ENCODE data around the gene OR2F2. TPM values are rescaled to one million over a fixed set of nuclear protein-coding genes. Genes with fewer than 3 reads are reported as not detected.
A peak's percentile ranks its signal among the peaks of the same experiment; 100 is the strongest.

The OR2F2 gene
- total RNA-seq, 2 donors from 2014 or later: not detected

- peak in 1 of 4 donors; percentile 23 for DNase-seq
- no peak for ATAC-seq
- Histone ChIP-seq H3K4me3 (no peak overlapping the region), H3K4me1 (peaks cover 31% of the 10 kb centered on the region), H3K9me3 (no peaks in the 10 kb centered on the region), H3K27me3 (no peaks in the 10 kb centered on the region), H3K27ac (peak overlapping the region in 3 of 4 donors; percentile 24 to 96 (median 92)), H3K36me3 (replicated peaks in 1 of 2; ENCODE audit: insufficient read depth in 1 of 2, low read depth in 2 of 2) (no peaks in the 10 kb centered on the region)
- no peak for TF ChIP-seq POLR2A (IDR thresholded peaks at IDR 0.05)
- TF ChIP-seq, protein P1, sequence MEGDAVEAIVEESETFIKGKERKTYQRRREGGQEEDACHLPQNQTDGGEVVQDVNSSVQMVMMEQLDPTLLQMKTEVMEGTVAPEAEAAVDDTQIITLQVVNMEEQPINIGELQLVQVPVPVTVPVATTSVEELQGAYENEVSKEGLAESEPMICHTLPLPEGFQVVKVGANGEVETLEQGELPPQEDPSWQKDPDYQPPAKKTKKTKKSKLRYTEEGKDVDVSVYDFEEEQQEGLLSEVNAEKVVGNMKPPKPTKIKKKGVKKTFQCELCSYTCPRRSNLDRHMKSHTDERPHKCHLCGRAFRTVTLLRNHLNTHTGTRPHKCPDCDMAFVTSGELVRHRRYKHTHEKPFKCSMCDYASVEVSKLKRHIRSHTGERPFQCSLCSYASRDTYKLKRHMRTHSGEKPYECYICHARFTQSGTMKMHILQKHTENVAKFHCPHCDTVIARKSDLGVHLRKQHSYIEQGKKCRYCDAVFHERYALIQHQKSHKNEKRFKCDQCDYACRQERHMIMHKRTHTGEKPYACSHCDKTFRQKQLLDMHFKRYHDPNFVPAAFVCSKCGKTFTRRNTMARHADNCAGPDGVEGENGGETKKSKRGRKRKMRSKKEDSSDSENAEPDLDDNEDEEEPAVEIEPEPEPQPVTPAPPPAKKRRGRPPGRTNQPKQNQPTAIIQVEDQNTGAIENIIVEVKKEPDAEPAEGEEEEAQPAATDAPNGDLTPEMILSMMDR (IDR thresholded peaks at IDR 0.05): no peak
- WGBS, 2 donors: 50 to 60% methylated on average over 5 of the region's 5 CpGs
- intact Hi-C loops (cut with DNase I): no loop called here
Measured at GRCh38 chr7:143900230-143900766, 34.7 kb upstream of the OR2F2 start.

DNA sequence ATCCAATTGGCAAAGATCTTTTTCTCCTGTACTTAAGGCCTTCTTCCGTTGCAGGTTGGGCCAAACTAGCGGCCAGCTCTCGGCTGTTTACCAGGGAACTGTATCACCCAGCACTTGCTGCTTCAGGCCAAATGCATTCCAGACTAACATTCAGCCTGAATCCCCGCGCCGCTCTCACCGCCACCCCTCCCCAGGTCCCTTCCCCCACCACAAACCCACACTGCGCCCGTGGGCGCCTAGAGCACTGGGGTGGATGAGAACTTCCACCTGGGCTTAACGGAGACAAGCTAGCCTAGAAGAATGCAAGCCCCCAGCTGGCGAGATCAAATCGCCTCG is 33.7 kb upstream of the OR2F2 start:
- WGBS, 2 donors: 0% methylated on average over 14 of the region's 14 CpGs
- H3K9me3 ChIP-seq: no peaks in the 10 kb centered on the region
- H3K27ac ChIP-seq: peak overlapping the region; percentile 92 to 97 (median 96)
- ATAC-seq (peak; percentile 36), DNase-seq (peak; percentile 43 to 63 (median 50))
- H3K36me3 ChIP-seq (replicated peaks in 1 of 2; ENCODE audit: insufficient read depth in 1 of 2, low read depth in 2 of 2): no peaks in the 10 kb centered on the region
- H3K4me3 ChIP-seq: peak overlapping the region; percentile 63 to 81
- H3K27me3 ChIP-seq: no peaks in the 10 kb centered on the region
- intact Hi-C loops (cut with DNase I): no loop called here
- TF ChIP-seq, protein P1 (IDR thresholded peaks at IDR 0.05): no peak
- TF ChIP-seq POLR2A (IDR thresholded peaks at IDR 0.05): no peak
- H3K4me1 ChIP-seq: peaks cover 34% of the 10 kb centered on the region

- ATAC-seq: peak; percentile 97
- intact Hi-C loops (cut with DNase I): no loop called here
- 0 to 1% methylated on average over 25 to 48 of the region's 50 CpGs for WGBS, 2 donors
- Histone ChIP-seq H3K4me1 (peaks cover 34% of the 10 kb centered on the region), H3K4me3 (peak within 1 kb of the TSS; percentile 63 to 81), H3K27me3 (no peaks in the 10 kb centered on the region), H3K27ac (peak within 1 kb of the TSS; percentile 92 to 97 (median 96)), H3K9me3 (no peaks in the 10 kb centered on the region), H3K36me3 (replicated peaks in 1 of 2; ENCODE audit: insufficient read depth in 1 of 2, low read depth in 2 of 2) (no peaks in the 10 kb centered on the region)
- TF ChIP-seq, protein P1 (IDR thresholded peaks at IDR 0.05): peak in 4 of 7 experiments; percentile 35 to 54 (median 42)
- TF ChIP-seq POLR2A (IDR thresholded peaks at IDR 0.05): peak; percentile 66 to 89 (median 88)
- peak; percentile 96 to 97 (median 97) for DNase-seq
Measured at GRCh38 chr7:143901668-143902331, 33.2 kb upstream of the OR2F2 start, which contains the start of gene TCAF1. Gene TCAF1, minus strand, starts transcription at chr7:143902176. Its CDS starts 25,568 bp downstream, at chr7:143876608.

GRCh38 chr7:143902332-143902899 is 32.6 kb upstream of the OR2F2 start:
- Histone ChIP-seq H3K4me1 (peaks cover 34% of the 10 kb centered on the region), H3K9me3 (no peaks in the 10 kb centered on the region), H3K36me3 (replicated peaks in 1 of 2; ENCODE audit: insufficient read depth in 1 of 2, low read depth in 2 of 2) (no peaks in the 10 kb centered on the region), H3K4me3 (no peak overlapping the region), H3K27ac (peak overlapping the region; percentile 92 to 97 (median 96)), H3K27me3 (no peaks in the 10 kb centered on the region)
- DNase-seq (no peak), ATAC-seq (no peak)
- intact Hi-C loops (cut with DNase I): no loop called here
- 65 to 69% methylated on average over 14 of the region's 14 CpGs for WGBS, 2 donors
- TF ChIP-seq, protein P1 (IDR thresholded peaks at IDR 0.05): no peak
- no peak for TF ChIP-seq POLR2A (IDR thresholded peaks at IDR 0.05)
